ENCODE results near the gene MARCKS.

The MARCKS gene

DNA sequence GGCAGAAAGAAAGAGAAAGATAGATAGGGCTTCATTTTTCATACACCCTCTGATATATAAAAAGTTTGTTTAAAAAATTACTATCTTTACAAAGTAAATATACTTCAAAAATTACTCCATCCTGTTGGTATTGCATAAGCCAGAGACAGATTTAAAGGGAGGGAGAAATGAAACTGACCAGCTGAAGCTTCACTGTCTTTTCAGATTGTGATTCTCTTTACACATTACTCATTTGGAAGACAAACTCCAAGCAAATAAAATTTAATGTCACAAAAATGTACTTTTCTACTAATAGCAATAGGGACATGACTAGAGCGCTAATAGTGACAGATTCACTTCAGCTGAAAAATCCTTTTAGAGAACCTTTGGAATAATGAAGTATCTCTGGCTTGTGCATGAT, 38.6 kb upstream of the MARCKS start:
- H3K4me1 ChIP-seq (ENCODE audit: control insufficient read depth, low read length), result no peaks in the 10 kb centered on the region
- H3K4me2 ChIP-seq (ENCODE audit: low read length), result no peak overlapping the region
- no peaks in the 10 kb centered on the region for H3K79me2 ChIP-seq (ENCODE audit: control insufficient read depth, low read length)
- TF ChIP-seq, protein P1, sequence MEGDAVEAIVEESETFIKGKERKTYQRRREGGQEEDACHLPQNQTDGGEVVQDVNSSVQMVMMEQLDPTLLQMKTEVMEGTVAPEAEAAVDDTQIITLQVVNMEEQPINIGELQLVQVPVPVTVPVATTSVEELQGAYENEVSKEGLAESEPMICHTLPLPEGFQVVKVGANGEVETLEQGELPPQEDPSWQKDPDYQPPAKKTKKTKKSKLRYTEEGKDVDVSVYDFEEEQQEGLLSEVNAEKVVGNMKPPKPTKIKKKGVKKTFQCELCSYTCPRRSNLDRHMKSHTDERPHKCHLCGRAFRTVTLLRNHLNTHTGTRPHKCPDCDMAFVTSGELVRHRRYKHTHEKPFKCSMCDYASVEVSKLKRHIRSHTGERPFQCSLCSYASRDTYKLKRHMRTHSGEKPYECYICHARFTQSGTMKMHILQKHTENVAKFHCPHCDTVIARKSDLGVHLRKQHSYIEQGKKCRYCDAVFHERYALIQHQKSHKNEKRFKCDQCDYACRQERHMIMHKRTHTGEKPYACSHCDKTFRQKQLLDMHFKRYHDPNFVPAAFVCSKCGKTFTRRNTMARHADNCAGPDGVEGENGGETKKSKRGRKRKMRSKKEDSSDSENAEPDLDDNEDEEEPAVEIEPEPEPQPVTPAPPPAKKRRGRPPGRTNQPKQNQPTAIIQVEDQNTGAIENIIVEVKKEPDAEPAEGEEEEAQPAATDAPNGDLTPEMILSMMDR (IDR thresholded peaks at IDR 0.05; ENCODE audit: low read depth, low read length, poor library complexity, severe bottlenecking), result no peak
- TF ChIP-seq EZH2phosphoT487 (IDR thresholded peaks at IDR 0.05; ENCODE audit: borderline replicate concordance, low read length), result no peak
- 0 out of 2 replicates have a peak, but pooled peaks cover 2% of the 10 kb centered on the region for H3K27me3 ChIP-seq (ENCODE audit: control insufficient read depth, low read length)
- no peak overlapping the region for H3K27ac ChIP-seq (ENCODE audit: low read depth, low read length)
- no peak overlapping the region for H3K4me3 ChIP-seq (ENCODE audit: low read length)
- no peaks in the 10 kb centered on the region for H3F3A ChIP-seq (ENCODE audit: control insufficient read depth, insufficient read depth)
- no peaks in the 10 kb centered on the region for H3K36me3 ChIP-seq (ENCODE audit: control insufficient read depth, low read length)
- H3K9me3 ChIP-seq (ENCODE audit: control insufficient read depth, insufficient read depth, low read length), result no peaks in the 10 kb centered on the region
- no peaks in the 10 kb centered on the region for H4K20me1 ChIP-seq (ENCODE audit: control insufficient read depth, insufficient read depth, low read depth, low read length)
- no peaks in the 10 kb centered on the region for H3K9me2 ChIP-seq (replicated peaks; ENCODE audit: control insufficient read depth, low read length)

- Histone ChIP-seq H4K20me1 (ENCODE audit: control insufficient read depth, insufficient read depth, low read depth, low read length) (no peaks in the 10 kb centered on the region), H3K4me3 (ENCODE audit: low read length) (no peak overlapping the region), H3K79me2 (ENCODE audit: control insufficient read depth, low read length) (no peaks in the 10 kb centered on the region), H3F3A (ENCODE audit: control insufficient read depth, insufficient read depth) (no peaks in the 10 kb centered on the region), H3K27me3 (ENCODE audit: control insufficient read depth, low read length) (0 out of 2 replicates have a peak, but pooled peaks cover 2% of the 10 kb centered on the region), H3K9me2 (replicated peaks; ENCODE audit: control insufficient read depth, low read length) (no peaks in the 10 kb centered on the region), H3K4me2 (ENCODE audit: low read length) (no peak overlapping the region), H3K36me3 (ENCODE audit: control insufficient read depth, low read length) (no peaks in the 10 kb centered on the region), H3K9me3 (ENCODE audit: control insufficient read depth, insufficient read depth, low read length) (no peaks in the 10 kb centered on the region), H3K27ac (ENCODE audit: low read depth, low read length) (no peak overlapping the region), H3K4me1 (ENCODE audit: control insufficient read depth, low read length) (no peaks in the 10 kb centered on the region)
- no peak for TF ChIP-seq EZH2phosphoT487 (IDR thresholded peaks at IDR 0.05; ENCODE audit: borderline replicate concordance, low read length)
- TF ChIP-seq, protein P1 (IDR thresholded peaks at IDR 0.05; ENCODE audit: low read depth, low read length, poor library complexity, severe bottlenecking), result no peak
These were observed 37.8 kb upstream of the MARCKS start for GRCh38 chr6:113819169-113819830.

DNA sequence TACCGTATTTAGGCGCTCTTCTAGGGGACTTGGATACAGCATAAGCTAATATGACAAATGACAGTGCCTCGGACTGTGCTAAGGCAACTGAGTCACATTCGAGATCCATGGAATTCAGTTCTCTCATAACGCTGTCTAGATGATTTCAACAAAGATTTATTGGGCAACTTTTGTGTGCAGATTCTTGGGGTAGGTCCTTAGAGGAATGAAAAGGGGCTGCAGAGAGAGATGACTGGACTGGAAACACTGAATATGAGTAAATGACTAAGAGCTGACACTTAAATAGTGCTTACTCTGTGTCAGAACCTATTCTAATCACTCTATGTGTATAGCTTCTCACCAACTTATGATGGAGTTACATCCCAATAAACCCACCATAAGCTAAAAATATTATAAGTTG, 36.4 kb upstream of the MARCKS start:
- H3K27ac ChIP-seq (ENCODE audit: low read depth, low read length), result no peak overlapping the region
- H3K4me3 ChIP-seq (ENCODE audit: low read length), result no peak overlapping the region
- 0 out of 2 replicates have a peak, but pooled peaks cover 2% of the 10 kb centered on the region for H3K27me3 ChIP-seq (ENCODE audit: control insufficient read depth, low read length)
- no peaks in the 10 kb centered on the region for H3K79me2 ChIP-seq (ENCODE audit: control insufficient read depth, low read length)
- no peaks in the 10 kb centered on the region for H3K36me3 ChIP-seq (ENCODE audit: control insufficient read depth, low read length)
- H3K4me1 ChIP-seq (ENCODE audit: control insufficient read depth, low read length), result no peaks in the 10 kb centered on the region
- H3F3A ChIP-seq (ENCODE audit: control insufficient read depth, insufficient read depth), result no peaks in the 10 kb centered on the region
- H4K20me1 ChIP-seq (ENCODE audit: control insufficient read depth, insufficient read depth, low read depth, low read length), result no peaks in the 10 kb centered on the region
- no peaks in the 10 kb centered on the region for H3K9me3 ChIP-seq (ENCODE audit: control insufficient read depth, insufficient read depth, low read length)
- TF ChIP-seq, protein P1 (IDR thresholded peaks at IDR 0.05; ENCODE audit: low read depth, low read length, poor library complexity, severe bottlenecking), result no peak
- no peak for TF ChIP-seq EZH2phosphoT487 (IDR thresholded peaks at IDR 0.05; ENCODE audit: borderline replicate concordance, low read length)
- H3K9me2 ChIP-seq (replicated peaks; ENCODE audit: control insufficient read depth, low read length), result no peaks in the 10 kb centered on the region
- H3K4me2 ChIP-seq (ENCODE audit: low read length), result no peak overlapping the region

Measured in DOHH2 (cell line).